LHCN-M2 (cell line): ENCODE measurements around the gene UBASH3B. TPM values are rescaled to one million over a fixed set of nuclear protein-coding genes. Genes with fewer than 3 reads are reported as not detected.

ENCODE experiments used
- DNase-seq: peaks from one replicate; pipeline ENCODE4 v3.0.0-alpha.2; 2012; ENCODE audit warnings: low read depth
- total RNA-seq: library from RNA; depleted of rRNA; stranded (reverse); fragments of >200 nt; gene quantifications from 2 replicates; pipeline ENCODE4 v1.2.3, GENCODE V29; 2014

Gene UBASH3B
- total RNA-seq, 1 experiment from 2014 or later: 8.0 TPM

DNA sequence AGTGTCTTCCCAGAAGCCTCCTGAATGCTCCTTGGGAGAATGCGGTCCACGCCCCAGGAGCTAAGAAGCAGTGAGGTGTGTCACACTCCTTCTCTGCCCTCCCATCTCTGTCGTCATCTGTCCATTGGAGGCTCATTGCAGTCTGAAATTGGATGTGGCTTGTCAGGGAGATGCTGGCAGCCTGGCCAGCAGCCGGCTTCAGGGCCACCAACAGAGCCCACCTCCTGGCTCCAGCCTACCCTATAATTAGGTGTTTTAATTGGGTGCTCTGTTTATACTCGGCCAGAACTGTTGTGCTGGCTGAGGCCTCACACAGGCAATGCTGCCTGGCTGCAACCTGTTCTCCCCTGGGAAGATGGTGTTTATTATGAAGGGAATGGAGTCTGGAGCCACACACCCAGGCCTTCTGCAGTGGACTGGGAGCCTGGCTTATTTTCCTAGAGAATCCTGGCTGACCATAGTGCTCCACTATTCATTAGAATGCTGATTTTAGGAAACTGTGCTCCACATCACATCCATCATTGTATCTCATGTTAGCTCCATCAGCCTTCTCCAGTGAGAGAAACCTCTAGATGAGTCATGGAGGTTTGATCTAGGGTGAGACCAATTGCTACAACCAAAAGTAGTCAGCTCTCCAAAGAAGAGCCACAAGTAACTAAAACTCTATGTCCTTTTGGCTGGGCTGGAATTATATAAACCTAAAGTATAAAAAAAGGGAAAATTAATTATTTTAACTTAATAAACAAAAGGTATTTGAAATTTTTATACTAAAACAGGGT is 96.0 kb downstream of the UBASH3B start:
- peak; percentile 51 for DNase-seq

DNA sequence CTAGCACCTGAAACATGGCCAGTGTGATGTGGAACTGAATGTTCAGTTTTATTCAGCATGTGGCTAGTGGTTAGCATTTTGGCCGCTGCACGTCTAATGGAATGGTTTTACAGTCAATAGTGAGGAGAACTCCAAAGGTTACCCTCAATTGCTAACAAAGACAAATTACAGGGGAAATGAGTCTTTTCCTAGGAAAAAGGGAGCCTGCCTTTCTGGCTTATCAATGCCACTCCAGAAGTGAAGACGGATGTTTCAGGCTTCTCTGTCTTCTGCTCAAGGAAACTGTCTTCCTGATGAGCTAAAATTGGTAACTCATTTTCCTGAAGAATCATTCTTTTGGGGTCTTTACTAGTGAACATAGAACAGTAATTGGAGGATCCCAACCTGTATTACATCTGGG is 98.5 kb downstream of the UBASH3B start:
- DNase-seq: no peak

DNA sequence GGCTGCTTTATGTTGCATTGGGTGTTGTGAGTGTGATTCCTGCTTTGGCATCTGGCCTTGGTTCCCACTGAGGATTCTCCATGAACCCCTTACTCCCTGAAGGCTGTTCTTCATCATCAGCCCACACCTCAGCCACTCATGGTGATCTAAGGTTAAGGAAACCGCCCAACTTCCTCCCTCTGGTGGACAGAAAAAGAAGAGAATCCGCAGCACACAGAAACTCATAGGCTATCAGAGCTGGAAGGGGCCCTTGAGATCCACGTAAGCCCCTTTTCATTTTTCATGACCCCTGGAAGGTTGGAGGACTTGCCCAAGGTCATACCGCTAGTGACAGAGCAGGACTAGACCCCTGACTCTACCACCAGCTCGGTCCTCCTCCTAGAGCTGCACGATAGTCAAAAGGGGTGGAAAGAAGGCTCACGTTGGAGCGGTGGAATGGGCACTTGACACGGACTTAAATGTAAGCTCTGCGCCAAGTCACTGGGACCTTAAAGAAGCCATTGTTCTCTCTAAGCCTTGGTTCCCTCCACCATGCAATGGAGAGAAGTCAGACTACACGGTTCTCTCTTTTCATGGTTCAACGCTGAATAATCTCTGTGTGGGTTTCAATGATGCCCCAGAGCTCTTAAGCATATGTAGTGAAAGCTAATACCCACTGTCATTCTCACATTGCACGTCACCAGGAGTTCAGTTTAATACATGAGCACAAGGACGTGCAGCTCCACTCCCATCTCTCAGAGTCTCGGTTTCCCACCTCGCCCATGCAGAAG is 99.2 kb downstream of the UBASH3B start:
- no peak for DNase-seq

DNA sequence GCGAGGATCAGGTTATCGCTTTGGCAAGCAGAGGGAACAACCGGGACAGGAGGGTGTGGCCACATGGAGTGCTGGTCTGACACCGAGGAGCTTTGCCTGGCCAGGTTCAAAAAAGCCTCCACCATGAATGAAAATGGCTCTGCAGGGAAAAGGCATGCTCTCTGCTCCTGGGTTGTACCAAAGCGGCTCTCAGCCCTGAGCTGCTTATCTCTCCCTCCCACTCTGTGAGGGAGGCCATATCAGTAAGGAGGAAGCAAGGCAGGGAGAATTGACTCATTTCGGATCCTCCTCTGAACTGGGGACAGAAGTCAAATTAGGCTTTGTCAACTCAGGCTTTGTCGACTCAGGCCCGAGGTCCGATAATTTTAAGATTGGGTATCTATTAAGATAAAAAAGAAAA is 99.9 kb downstream of the UBASH3B start:
- DNase-seq: no peak

DNA sequence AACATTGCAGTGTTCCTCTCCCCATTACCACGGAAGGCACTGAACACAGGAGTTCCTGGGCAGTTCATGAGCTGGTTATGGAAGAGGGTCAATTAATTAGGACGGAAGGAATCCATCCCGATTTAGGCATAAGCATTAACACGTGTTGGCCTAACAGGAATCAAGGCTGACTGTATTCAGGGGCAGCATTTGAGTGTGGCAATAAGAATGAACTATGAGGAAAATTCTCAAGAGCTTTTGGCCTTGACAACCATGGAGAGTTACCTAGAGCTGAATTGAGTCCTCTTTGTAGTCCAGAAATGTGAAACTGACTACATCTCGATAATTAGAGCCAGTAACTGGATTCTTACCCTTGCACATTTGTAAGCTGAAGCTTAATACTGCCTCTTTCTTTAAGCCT is 100.4 kb downstream of the UBASH3B start:
- no peak for DNase-seq

DNA sequence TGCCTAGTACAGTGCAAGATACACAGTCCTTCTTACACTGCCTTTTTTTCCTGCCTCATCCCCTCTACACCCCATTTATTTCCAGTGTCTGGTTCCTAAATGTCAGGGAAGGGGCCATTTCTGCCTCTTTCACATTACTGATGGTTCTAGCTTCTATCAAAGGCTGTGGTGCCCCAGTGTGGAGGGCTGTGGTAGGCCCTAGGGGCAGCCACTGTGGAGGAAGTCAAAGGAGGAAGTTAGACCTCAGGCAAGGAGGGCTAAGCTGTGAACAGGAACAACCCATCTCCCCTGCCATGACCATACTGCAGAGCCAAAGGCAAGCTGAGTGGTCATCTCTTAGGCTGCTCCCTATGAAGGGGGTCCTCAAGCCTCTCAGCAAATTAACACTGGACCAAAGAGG is 100.9 kb downstream of the UBASH3B start:
- DNase-seq: no peak

DNA sequence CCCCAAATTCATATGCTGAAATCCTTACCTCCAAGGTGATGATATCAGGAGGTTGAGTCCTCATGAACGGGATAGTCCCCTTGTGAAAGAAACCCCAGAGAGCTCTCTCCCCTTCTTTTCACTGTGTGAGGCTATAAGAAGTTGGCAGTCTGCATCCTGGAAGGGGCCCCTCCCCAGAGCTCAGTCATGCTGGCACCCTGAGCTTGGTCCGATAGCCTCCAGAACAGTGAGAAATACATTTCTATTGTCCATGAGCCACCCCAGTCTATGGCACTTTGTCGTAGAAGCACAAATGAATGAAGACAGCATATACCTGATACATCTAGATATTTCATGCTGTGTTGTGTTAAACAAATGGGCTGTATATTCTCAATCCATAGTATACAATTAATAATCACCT is 101.7 kb downstream of the UBASH3B start:
- DNase-seq: no peak

DNA sequence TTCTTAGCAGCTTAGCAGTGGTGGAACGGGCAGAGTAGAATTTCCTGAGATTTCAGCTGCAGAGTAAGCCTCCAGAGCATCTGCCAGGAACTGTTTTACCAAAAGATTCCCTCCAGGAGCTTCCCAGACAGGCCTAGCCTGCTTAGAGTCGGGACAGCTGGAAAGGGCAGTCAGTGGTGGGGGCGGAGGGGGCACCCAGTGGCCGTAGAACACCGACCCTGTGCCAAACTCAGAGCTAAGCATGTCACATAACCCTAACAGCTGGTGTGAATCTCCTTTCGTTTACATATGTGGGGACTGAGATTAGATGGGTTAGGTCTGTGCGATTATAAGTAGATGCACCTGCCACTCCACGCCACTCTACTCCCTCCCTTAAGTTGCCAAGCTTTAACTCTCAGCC is 102.8 kb downstream of the UBASH3B start:
- DNase-seq: no peak

DNA sequence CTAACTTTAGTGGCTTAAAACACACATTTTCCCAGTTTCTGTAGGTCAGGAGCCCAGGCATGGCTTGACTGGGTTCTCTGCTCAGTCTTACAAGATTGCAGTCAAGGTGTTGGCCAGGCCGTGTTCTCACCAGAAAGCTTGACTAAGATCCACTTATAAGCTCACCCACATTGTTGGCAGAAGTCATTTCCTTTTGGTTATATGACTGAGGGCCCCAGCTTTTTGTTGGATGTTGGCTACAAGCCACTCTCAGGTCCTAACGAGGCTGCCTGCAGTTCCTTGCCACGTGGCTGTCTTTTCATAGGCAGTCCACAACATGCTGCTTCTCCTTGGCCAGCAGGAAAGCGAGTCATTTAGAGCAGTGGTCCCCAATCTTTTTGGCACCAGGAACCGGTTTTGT is 103.5 kb downstream of the UBASH3B start:
- no peak for DNase-seq

DNA sequence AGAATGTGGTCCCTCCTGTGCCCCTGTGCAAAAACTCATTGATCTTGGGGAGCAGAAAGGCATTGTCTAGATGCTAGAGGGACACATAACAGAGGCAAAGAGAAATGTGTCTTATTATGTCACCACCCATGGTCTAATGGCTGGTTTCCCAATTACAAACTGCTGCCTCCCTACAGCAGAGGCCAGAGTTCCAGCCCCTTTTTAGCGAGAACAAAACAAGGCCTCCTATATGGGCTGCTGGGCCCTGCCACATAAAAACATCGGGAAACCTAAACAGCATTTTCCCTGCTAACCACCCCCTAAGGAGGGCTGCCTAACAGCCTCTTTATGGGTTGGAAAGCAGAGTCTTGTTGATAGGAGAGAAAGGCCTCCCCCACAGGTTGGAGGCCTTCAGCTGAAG is 107.6 kb downstream of the UBASH3B start:
- no peak for DNase-seq

DNA sequence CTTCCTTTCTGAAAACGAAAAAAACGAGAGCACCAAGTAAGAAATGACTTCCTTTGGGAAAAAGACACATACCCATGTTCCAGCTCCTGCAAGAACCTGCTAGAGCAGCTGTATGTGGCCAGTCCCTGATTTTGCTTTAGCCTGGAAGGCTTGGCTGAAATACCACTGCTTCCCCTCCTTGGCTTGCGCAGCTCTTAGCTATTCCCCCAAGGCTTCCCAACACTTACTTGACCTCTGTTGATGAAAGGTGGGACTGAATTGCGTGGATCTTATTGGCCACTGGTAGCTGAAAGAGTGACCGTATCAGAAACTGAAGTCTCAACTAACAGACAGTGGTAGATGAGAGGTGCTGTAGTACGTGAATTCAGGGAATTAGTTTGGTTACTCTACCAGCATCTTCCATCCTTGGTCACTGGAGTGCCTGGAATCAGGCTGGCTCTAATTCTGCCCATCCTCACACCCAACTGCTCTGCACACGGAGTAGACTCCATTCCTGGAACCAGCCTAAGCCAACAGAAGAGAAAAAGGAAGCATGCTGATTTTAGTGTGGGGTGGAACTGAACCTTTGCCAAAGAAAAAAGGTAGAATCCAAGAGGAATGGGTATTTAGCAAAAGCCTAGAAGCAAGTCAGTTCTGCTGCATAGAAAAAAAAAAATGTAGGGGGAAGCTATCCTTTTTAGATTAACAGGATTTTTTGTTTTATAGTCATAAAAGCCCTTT is 109.0 kb downstream of the UBASH3B start:
- DNase-seq: no peak

DNA sequence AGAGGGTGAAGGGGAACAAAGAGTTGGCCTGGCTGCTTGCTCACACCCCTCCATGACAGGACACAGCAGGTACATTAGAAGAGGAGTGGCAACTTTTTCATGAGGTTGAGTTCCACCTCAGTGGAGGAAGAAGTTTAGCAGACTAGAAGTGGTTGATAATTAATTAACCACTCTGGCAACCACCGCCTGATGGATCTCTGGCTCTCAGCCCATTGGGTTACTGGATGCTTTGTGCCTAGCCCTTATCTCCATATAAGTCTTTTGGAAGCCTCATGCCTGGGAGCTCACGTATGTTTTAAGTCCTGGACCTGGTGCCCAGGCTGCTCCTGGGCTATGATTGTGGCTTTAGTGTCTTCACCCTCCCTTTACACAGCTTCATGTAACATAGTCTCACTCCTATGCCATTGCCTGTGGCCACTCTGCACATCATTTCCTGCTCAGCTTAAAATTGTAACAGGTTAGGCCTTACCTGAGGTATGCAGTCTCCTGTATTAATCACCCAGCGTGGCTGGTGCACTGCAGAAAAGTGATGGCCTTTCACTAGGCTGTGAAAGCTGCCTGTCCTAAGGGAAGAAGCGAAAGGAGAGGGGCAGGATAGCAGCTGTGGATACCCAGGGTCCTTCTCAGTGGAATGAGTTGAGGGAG is 110.1 kb downstream of the UBASH3B start:
- no peak for DNase-seq

DNA sequence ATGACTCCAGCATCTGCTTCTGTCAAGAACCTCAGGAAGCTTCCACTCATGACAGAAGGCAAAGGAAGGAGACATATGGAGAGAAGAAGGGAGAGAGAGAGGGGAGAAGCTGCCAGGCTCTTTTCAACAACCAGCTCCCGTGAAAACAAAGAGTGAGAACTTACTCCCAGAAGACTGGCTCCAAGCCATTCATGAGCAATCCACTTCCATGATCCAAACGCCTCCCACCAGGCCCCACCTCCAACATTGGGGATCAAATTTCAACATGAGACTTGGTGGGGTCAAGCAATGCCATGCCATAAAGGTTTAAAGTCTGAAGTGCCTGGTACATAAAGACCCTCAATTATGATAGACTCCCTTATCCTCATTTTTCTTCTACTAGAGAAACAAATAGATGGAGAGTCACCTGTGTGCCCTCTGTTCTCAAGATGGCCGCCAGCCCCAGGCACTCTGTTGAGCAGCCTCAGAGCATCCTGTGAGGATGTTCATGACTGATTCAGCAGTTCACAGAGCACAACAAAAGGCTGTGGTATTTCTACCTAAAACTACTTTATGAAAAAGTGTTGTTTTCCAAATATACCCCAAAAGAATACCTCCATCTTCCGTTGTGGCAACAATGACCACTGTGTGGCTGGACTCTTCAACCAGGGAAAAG is 113.7 kb downstream of the UBASH3B start:
- DNase-seq: no peak

DNA sequence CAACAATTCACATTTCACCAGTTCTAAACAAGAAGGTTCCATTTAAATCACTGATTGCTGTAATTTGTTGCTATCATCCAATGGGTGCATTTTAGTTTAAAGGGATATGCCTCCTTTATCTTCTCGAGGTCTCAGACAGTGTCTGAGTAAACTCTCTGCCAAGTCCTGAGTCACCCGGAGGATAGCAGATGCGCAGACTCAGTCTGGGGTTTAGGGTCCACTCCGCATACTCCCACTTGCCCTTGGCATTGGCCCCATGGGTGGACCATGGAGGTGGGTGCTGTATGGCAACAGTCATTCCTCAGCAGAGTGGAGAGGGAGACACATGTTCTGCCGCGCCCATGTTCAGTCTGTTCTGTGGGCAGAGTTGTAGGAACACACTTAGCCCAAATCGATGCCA is 117.4 kb downstream of the UBASH3B start:
- DNase-seq: peak; percentile 60

DNA sequence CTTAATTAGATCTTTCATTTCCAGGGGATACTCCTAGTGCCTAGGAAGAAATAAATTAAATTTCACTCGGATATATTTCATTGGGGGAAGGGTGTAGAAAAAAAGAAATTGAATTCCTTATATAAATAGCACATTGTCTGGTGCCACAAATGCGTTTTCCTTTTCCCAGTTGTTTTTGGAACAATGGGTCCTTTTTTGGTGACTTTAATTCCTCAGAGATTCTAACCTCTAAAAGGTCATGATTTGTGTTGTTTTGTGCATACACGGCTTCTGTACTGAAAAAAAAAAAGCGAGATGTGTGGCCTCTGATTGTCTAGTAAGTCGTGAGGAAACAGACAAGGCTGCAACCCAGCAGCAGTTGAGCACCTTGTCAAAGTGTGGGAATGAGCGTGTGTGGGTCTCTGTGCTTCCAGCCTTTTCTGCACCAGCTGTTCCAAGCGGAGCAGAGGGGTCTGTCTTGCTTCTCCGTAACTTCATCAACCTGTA is 118.3 kb downstream of the UBASH3B start:
- no peak for DNase-seq

DNA sequence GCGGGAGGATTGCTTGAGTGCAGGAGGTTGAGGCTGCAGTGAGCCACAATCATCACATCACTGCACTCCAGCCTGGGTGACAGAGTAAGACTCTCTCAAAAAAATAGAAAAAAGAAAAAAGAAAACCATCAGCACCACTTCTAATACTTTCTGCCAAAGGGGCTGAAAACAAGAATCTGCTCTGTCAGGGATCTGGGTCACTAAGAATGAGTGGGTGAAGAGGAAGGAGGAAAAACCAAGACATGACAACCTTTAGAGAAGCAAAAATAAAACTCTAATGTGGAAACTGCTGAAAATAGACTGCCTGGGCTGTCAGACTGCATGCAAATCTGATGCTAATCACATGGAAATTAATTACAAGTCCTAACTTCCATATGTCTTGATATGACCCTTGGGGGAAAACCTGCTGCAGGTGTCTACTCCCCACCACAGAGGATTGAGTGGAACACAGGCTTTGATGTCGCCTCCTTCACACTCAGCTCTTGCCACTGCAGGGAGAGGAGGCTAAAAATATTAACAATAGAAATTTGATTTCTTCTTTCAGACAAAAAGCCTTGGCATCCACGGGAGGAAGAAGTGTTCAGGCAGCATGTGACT is 120.3 kb downstream of the UBASH3B start:
- no peak for DNase-seq

DNA sequence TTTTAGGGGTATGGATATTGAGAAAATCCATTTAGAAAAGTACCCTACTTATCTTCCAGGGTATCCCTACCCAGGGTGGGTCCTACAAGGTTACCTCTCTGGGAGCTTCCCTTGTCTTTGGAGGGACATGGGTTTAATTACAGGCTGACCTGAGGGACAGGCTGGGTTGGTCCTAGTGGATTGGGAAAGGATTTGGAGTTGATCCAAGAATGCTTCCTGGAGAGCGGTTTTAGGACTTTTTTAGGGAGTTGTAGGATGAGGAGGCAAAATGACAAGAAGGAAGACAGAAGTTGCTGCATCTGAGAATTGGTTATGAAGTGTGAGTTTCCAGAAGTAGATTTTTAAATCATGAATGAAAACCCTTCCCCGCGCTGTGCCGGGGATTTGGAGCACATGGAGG is 121.0 kb downstream of the UBASH3B start:
- DNase-seq: no peak

DNA sequence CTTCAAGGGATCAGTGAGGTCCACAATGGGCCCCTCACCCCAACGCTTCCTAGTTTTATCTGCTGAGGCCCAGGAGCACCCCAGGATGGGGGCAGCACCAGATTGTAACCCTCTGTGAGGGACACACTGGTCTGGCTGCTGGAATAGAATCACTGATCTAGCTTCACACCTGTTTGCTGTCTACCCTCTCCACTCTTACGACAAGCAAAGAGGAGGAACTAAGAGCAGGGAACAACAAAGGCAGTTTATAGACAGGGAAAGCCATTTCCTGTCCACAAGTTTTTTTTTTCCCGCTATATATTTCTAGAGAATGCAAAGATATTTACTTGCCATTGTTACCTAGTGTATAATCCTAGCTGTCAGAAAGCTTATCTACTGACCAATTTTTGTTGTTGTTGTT is 121.8 kb downstream of the UBASH3B start:
- DNase-seq: no peak

DNA sequence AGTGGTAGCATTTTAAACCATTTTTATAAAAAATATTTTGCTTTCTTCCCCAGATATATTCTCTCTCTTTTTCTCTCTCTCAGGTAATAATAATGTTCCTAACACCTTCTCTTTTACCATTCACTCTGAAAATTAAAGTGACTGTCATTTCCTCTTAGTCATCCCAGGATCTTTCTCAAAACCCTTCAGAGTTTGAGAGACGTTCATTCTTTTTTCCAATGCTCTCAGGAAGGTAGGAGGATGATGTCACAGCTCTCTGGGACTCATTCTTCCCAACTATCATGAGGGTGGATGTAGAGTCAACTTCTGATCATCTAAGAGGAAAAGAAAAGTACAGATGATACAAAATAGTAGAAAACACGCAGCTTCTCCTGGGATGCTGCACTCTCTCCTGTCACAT is 122.6 kb downstream of the UBASH3B start:
- no peak for DNase-seq

DNA sequence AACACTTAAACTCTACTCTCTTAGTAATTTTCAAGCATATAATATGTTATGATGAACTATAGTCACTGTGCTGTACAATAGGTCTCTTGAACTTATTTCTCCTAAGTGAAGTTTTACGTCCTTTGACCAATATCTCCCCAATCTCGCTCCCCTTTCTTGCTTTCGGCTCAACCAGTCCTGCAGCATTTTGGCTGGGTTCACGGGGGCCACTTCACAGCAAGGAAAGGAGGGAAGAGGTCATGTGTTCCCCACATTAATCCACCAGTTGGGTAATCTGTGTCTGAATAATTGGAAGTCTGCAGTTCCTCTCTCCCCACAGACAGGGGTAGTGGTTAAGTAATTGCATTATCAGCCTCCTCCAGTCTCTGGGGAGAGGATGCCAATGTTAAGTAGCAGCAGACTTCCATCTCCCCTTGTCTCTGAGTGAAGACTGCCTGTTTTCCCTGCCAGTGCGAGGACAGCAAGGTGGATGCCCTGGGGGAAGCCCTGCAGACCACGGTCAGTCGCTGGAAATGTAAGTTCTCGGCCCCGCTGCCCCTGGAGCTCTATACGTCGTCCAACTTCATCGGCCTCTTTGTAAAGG is 123.6 kb downstream of the UBASH3B start:
- peak; percentile 21 for DNase-seq
